PC-9 (cell line): ENCODE data around the gene DOCK1. TPM values are rescaled to one million over a fixed set of nuclear protein-coding genes. Genes with fewer than 3 reads are reported as not detected.

Experiments
- BruUV-seq: library from RNA; stranded (reverse); fragments of 400-500 nt; replicated peaks from 2 replicates; lab custom pipeline; 2021; lab: Mats Ljungman, UMichigan
- CTCF ChIA-PET: fragments of 300-600 bp; sonication (Branson Sonifier 250); formaldehyde crosslinking; loops from one replicate; lab custom pipeline; 2022; ENCODE audit warnings: antibody characterized with exemption; lab: Charles Lee
- POLR2A ChIA-PET: fragments of 300-600 bp; sonication (Branson Sonifier 250); formaldehyde crosslinking; loops from one replicate; lab custom pipeline; 2022; ENCODE audit warnings: antibody characterized with exemption; ENCODE audit not compliant: unreplicated experiment; lab: Charles Lee
- DNase-seq, 2 experiments: peaks; one replicate each; pipeline versions ENCODE4 v3.0.0 to v3.0.0-alpha.2; 2015 to 2022; ENCODE audit warnings: mixed read lengths in 1 of 2
- H2AFZ ChIP-seq: fragments of 200-600 bp; sonication (generic); 2 replicates; pipeline ENCODE4 v1.8.1; 2017; ENCODE audit warnings: antibody characterized with exemption
- H3F3A ChIP-seq: fragments of 200-600 bp; sonication (generic); 2 replicates; pipeline ENCODE4 v1.8.1; 2017; ENCODE audit warnings: antibody characterized with exemption, mild to moderate bottlenecking, low read depth; ENCODE audit not compliant: insufficient read depth
- H3K27ac ChIP-seq: fragments of 200-600 bp; sonication (generic); 2 replicates; pipeline ENCODE4 v1.6.1; 2016; ENCODE audit warnings: mixed run types
- H3K27me3 ChIP-seq: fragments of 200-600 bp; sonication (generic); 2 replicates; pipeline ENCODE4 v1.6.1; 2016; ENCODE audit warnings: low read depth, mixed run types; ENCODE audit not compliant: insufficient read depth
- H3K36me3 ChIP-seq: fragments of 200-600 bp; sonication (generic); 2 replicates; pipeline ENCODE4 v1.6.1; 2016; ENCODE audit warnings: low read depth, mixed run types
- H3K4me1 ChIP-seq: fragments of 200-600 bp; sonication (generic); replicated peaks from 2 replicates; pipeline ENCODE4 v1.6.1; 2016; ENCODE audit warnings: mixed run types; ENCODE audit not compliant: insufficient read depth
- H3K4me2 ChIP-seq: fragments of 200-600 bp; sonication (generic); 2 replicates; pipeline ENCODE4 v1.6.1; 2017; ENCODE audit warnings: mixed run types
- H3K4me3 ChIP-seq: fragments of 200-600 bp; sonication (generic); 2 replicates; pipeline ENCODE4 v1.6.1; 2016; ENCODE audit warnings: mixed run types
- H3K79me2 ChIP-seq: fragments of 200-600 bp; sonication (generic); 2 replicates; pipeline ENCODE4 v1.6.1; 2017; ENCODE audit warnings: low read depth, mixed run types
- H3K9me2 ChIP-seq: fragments of 200-600 bp; sonication (generic); 2 replicates; pipeline ENCODE4 v1.8.1; 2017; ENCODE audit warnings: mild to moderate bottlenecking; ENCODE audit not compliant: insufficient read depth
- H3K9me3 ChIP-seq: fragments of 200-600 bp; sonication (generic); 2 replicates; pipeline ENCODE4 v1.8.1; 2016; ENCODE audit warnings: low read depth; ENCODE audit not compliant: insufficient read depth
- H4K20me1 ChIP-seq: fragments of 200-600 bp; sonication (generic); 2 replicates; pipeline ENCODE4 v1.8.1; 2017; ENCODE audit not compliant: insufficient read depth
- CTCF ChIP-seq: fragments of 200-600 bp; sonication (generic); conservative IDR thresholded peaks from 2 replicates; pipeline ENCODE4 v1.6.1; 2017; ENCODE audit warnings: mixed run types, antibody characterized with exemption, mild to moderate bottlenecking, moderate library complexity
- EZH2 ChIP-seq: fragments of 200-600 bp; sonication (generic); IDR thresholded peaks from 2 replicates; pipeline ENCODE4 v1.8.0; 2017; ENCODE audit warnings: antibody characterized with exemption, low read depth
- intact Hi-C: fragments of 100-400 bp; cut with micrococcal nuclease; formaldehyde crosslinking; loops from one replicate; pipeline ENCODE4 v1.10.0; 2022; ENCODE audit not compliant: unreplicated experiment
- total RNA-seq: library from RNA; stranded (reverse); gene quantifications from 2 replicates; pipeline ENCODE4 v1.2.3, GENCODE V29; 2021

Gene DOCK1
- total RNA-seq, 1 experiment from 2014 or later: 24.8 TPM

GRCh38 chr10:127344346-127344745 lies 439.1 kb downstream of the DOCK1 start:
- no peaks in the 10 kb centered on the region for H3K9me2 ChIP-seq
- no peak overlapping the region for H3K27ac ChIP-seq
- no peaks in the 10 kb centered on the region for H4K20me1 ChIP-seq
- no TSS peak for BruUV-seq
- no peak for TF ChIP-seq EZH2
- TF ChIP-seq CTCF: no peak
- H2AFZ ChIP-seq: no peak overlapping the region
- H3K79me2 ChIP-seq: no peaks in the 10 kb centered on the region
- DNase-seq: no peak
- CTCF ChIA-PET: no interaction called here
- no peaks in the 10 kb centered on the region for H3K4me1 ChIP-seq
- POLR2A ChIA-PET: no interaction called here
- no peaks in the 10 kb centered on the region for H3K27me3 ChIP-seq
- intact Hi-C loops: no loop called here
- no peak overlapping the region for H3K4me2 ChIP-seq
- no peak overlapping the region for H3K4me3 ChIP-seq
- no peaks in the 10 kb centered on the region for H3K36me3 ChIP-seq
- H3K9me3 ChIP-seq: no peaks in the 10 kb centered on the region
- H3F3A ChIP-seq: no peaks in the 10 kb centered on the region

GRCh38 chr10:127345231-127345965 lies 440.2 kb downstream of the DOCK1 start:
- H2AFZ ChIP-seq: no peak overlapping the region
- H4K20me1 ChIP-seq: no peaks in the 10 kb centered on the region
- no peaks in the 10 kb centered on the region for H3K9me2 ChIP-seq
- no peak overlapping the region for H3K4me2 ChIP-seq
- no peaks in the 10 kb centered on the region for H3K79me2 ChIP-seq
- H3K27me3 ChIP-seq: no peaks in the 10 kb centered on the region
- intact Hi-C loops: no loop called here
- no peak for TF ChIP-seq CTCF
- no peak for TF ChIP-seq EZH2
- no peak overlapping the region for H3K27ac ChIP-seq
- no peak overlapping the region for H3K4me3 ChIP-seq
- no peaks in the 10 kb centered on the region for H3K4me1 ChIP-seq
- no peaks in the 10 kb centered on the region for H3F3A ChIP-seq
- H3K9me3 ChIP-seq: no peaks in the 10 kb centered on the region
- ChIA-PET CTCF (no interaction called here), POLR2A (no interaction called here)
- BruUV-seq: no TSS peak
- no peak for DNase-seq
- no peaks in the 10 kb centered on the region for H3K36me3 ChIP-seq

- no peaks in the 10 kb centered on the region for H3K4me1 ChIP-seq
These were observed 441.4 kb downstream of the DOCK1 start for GRCh38 chr10:127346604-127347003.

More at GRCh38 chr10:127346604-127347003, 441.4 kb downstream of the DOCK1 start:
- no peak overlapping the region for H3K27ac ChIP-seq
- DNase-seq: no peak
- TF ChIP-seq EZH2 (no peak), CTCF (no peak)
- H3K79me2 ChIP-seq: no peaks in the 10 kb centered on the region
- H3F3A ChIP-seq: no peaks in the 10 kb centered on the region
- BruUV-seq: no TSS peak
- H3K4me2 ChIP-seq: no peak overlapping the region
- ChIA-PET CTCF (no interaction called here), POLR2A (no interaction called here)
- H4K20me1 ChIP-seq: no peaks in the 10 kb centered on the region
- no peak overlapping the region for H3K4me3 ChIP-seq
- H3K9me2 ChIP-seq: no peaks in the 10 kb centered on the region
- H3K9me3 ChIP-seq: no peaks in the 10 kb centered on the region
- H3K36me3 ChIP-seq: no peaks in the 10 kb centered on the region
- intact Hi-C loops: no loop called here
- no peak overlapping the region for H2AFZ ChIP-seq
- no peaks in the 10 kb centered on the region for H3K27me3 ChIP-seq
